HEK293 (cell line): Measurements from ENCODE around the gene LTBP1.

ENCODE experiments used
- CTCF ChIA-PET: fragments of 350-600 bp; formaldehyde crosslinking; extraction: SDS; loops from one replicate; lab custom pipeline; 2021; ENCODE audit warnings: antibody characterized with exemption; lab: Yijun Ruan, JAX
- POLR2A ChIA-PET: fragments of 300-600 bp; formaldehyde crosslinking; extraction: SDS; loops from one replicate; lab custom pipeline; 2020; ENCODE audit warnings: antibody characterized with exemption, inconsistent platforms; lab: Yijun Ruan, JAX
- H3K27ac ChIP-seq: fragments of 200-500 bp; sonication (Bioruptor generic); 2 replicates; pipeline ENCODE4 v1.5.1; 2014; ENCODE audit warnings: low read depth, low read length, control low read depth, inconsistent platforms; ENCODE audit errors: extremely low read depth
- H3K36me3 ChIP-seq, 2 experiments: fragments of 200-500 bp in 1 of 2; sonication (Bioruptor generic) in 1 of 2; 1 replicate in 1 of 2; 2 replicates in 1 of 2; pipeline ENCODE4 v1.5.1; 2014 to 2017; ENCODE audit warnings: inconsistent platforms in 2 of 2, low read length in 2 of 2; ENCODE audit not compliant: control insufficient read depth in 2 of 2, insufficient read depth in 1 of 2
- H3K4me1 ChIP-seq: fragments of 200-500 bp; sonication (Bioruptor generic); 2 replicates; pipeline ENCODE4 v1.5.1; 2014; ENCODE audit warnings: mild to moderate bottlenecking, low read length, inconsistent platforms; ENCODE audit not compliant: control insufficient read depth, insufficient read depth
- H3K4me3 ChIP-seq: 2 replicates; pipeline ENCODE4 v1.5.1; 2011; ENCODE audit warnings: low read depth, mild to moderate bottlenecking, control low read depth, low read length, moderate library complexity
- H3K9me3 ChIP-seq: fragments of 200-500 bp; sonication (Bioruptor generic); 2 replicates; pipeline ENCODE4 v1.5.1; 2014; ENCODE audit warnings: low read depth, low read length, inconsistent platforms; ENCODE audit not compliant: control insufficient read depth, insufficient read depth
- BCL6B ChIP-seq: fragments of 450-650 bp; formaldehyde crosslinking; IDR thresholded peaks from 2 replicates; pipeline ENCODE4 v1.5.1; 2017; ENCODE audit warnings: missing biosample characterization, missing genetic modification characterization
- GLI2 ChIP-seq: fragments of 450-650 bp; formaldehyde crosslinking; IDR thresholded peaks from 2 replicates; pipeline ENCODE4; 2017; ENCODE audit warnings: missing biosample characterization, missing genetic modification characterization, low read depth, borderline replicate concordance
- HIC1 ChIP-seq: fragments of 450-650 bp; formaldehyde crosslinking; IDR thresholded peaks from 2 replicates; pipeline ENCODE4 v1.5.1; 2016; ENCODE audit warnings: missing biosample characterization, missing genetic modification characterization
- PBX3 ChIP-seq: sonication (generic); formaldehyde crosslinking; IDR thresholded peaks from 2 replicates; pipeline ENCODE4 v1.8.1; 2022; ENCODE audit warnings: mild to moderate bottlenecking, moderate library complexity, missing genetic modification reagents
- PRDM2 ChIP-seq: fragments of 450-650 bp; formaldehyde crosslinking; IDR thresholded peaks from 2 replicates; pipeline ENCODE4 v1.5.1; 2016; ENCODE audit warnings: missing biosample characterization, missing genetic modification characterization, borderline replicate concordance
- RBAK ChIP-seq: fragments of 450-650 bp; formaldehyde crosslinking; IDR thresholded peaks from 2 replicates; pipeline ENCODE4 v1.5.1; 2016; ENCODE audit warnings: missing biosample characterization, missing genetic modification characterization
- SCRT1 ChIP-seq: fragments of 450-650 bp; formaldehyde crosslinking; IDR thresholded peaks from 2 replicates; pipeline ENCODE4 v1.5.1; 2016; ENCODE audit warnings: missing biosample characterization, missing genetic modification characterization, borderline replicate concordance
- YY1 ChIP-seq: fragments of 450-650 bp; formaldehyde crosslinking; IDR thresholded peaks from 2 replicates; pipeline ENCODE4 v1.5.1; 2018; ENCODE audit warnings: missing biosample characterization, missing genetic modification characterization
- ZFHX2 ChIP-seq: fragments of 450-650 bp; formaldehyde crosslinking; conservative IDR thresholded peaks from 2 replicates; pipeline ENCODE4 v1.5.1; 2016; ENCODE audit warnings: missing biosample characterization, missing genetic modification characterization
- ZNF10 ChIP-seq: fragments of 450-650 bp; formaldehyde crosslinking; IDR thresholded peaks from 2 replicates; pipeline ENCODE4 v1.5.1; 2017; ENCODE audit warnings: missing biosample characterization, missing genetic modification characterization
- ZNF16 ChIP-seq: fragments of 450-650 bp; formaldehyde crosslinking; IDR thresholded peaks from 2 replicates; pipeline ENCODE4 v1.5.1; 2016; ENCODE audit warnings: low read depth, missing biosample characterization, missing genetic modification characterization
- ZNF426 ChIP-seq: fragments of 450-650 bp; formaldehyde crosslinking; IDR thresholded peaks from 2 replicates; pipeline ENCODE4 v1.5.1; 2017; ENCODE audit warnings: missing biosample characterization, missing genetic modification characterization, mild to moderate bottlenecking, inconsistent platforms, moderate library complexity
- ZNF48 ChIP-seq: fragments of 450-650 bp; formaldehyde crosslinking; IDR thresholded peaks from 2 replicates; pipeline ENCODE4 v1.5.1; 2016; ENCODE audit warnings: missing biosample characterization, missing genetic modification characterization
- ZNF544 ChIP-seq: fragments of 450-650 bp; formaldehyde crosslinking; IDR thresholded peaks from 2 replicates; pipeline ENCODE4 v1.5.0; 2017; ENCODE audit warnings: missing biosample characterization, missing genetic modification characterization
- ZNF561 ChIP-seq: fragments of 450-650 bp; IDR thresholded peaks from 2 replicates; pipeline ENCODE4 v1.5.1; 2018; ENCODE audit warnings: missing biosample characterization, missing genetic modification characterization, borderline replicate concordance
- ZNF670 ChIP-seq: fragments of 450-650 bp; formaldehyde crosslinking; IDR thresholded peaks from 2 replicates; pipeline ENCODE4 v1.5.1; 2016; ENCODE audit warnings: missing biosample characterization, missing genetic modification characterization, low read depth
- ZNF707 ChIP-seq: fragments of 450-650 bp; formaldehyde crosslinking; IDR thresholded peaks from 2 replicates; pipeline ENCODE4 v1.5.1; 2016; ENCODE audit warnings: missing biosample characterization, missing genetic modification characterization
- ZNF768 ChIP-seq: fragments of 450-650 bp; formaldehyde crosslinking; IDR thresholded peaks from 2 replicates; pipeline ENCODE4 v1.5.1; 2018; ENCODE audit warnings: missing biosample characterization, mild to moderate bottlenecking, missing genetic modification characterization
- ZNF776 ChIP-seq: fragments of 450-650 bp; formaldehyde crosslinking; IDR thresholded peaks from 2 replicates; pipeline ENCODE4 v1.5.0; 2017; ENCODE audit warnings: missing biosample characterization, missing genetic modification characterization, borderline replicate concordance
- ZNF785 ChIP-seq: fragments of 450-650 bp; formaldehyde crosslinking; IDR thresholded peaks from 2 replicates; pipeline ENCODE4 v1.5.1; 2016; ENCODE audit warnings: missing biosample characterization, missing genetic modification characterization
- TF ChIP-seq, protein P1 (sequence below): fragments of 450-650 bp; formaldehyde crosslinking; IDR thresholded peaks from 2 replicates; pipeline ENCODE4 v1.5.1; 2016; ENCODE audit warnings: missing biosample characterization, missing genetic modification characterization

The LTBP1 gene

GRCh38 chr2:33437297-33437696 is 490.5 kb downstream of the LTBP1 start:
- ChIA-PET POLR2A (no interaction called here), CTCF (interaction anchor here (0.6 to 0.7 kb wide), 4 partner anchors 47 to 664 kb away, joined by 3 to 5 read pairs (median 3); no protein-coding TSS in a partner anchor)
- TF ChIP-seq YY1 (tag by site-specific recombination) (no peak), PBX3 (no peak), PRDM2 (no peak), ZNF670 (no peak), ZNF16 (tag by site-specific recombination) (no peak)
- TF ChIP-seq, all 188 proteins: peak for 0
- no peak overlapping the region for H3K27ac ChIP-seq
- H3K9me3 ChIP-seq, result no peaks in the 10 kb centered on the region
- H3K36me3 ChIP-seq, result no peaks in the 10 kb centered on the region
- no peaks in the 10 kb centered on the region for H3K4me1 ChIP-seq
- H3K4me3 ChIP-seq, result no peak overlapping the region

- Histone ChIP-seq H3K4me1 (no peaks in the 10 kb centered on the region), H3K36me3 (no peaks in the 10 kb centered on the region), H3K9me3 (no peaks in the 10 kb centered on the region), H3K27ac (no peak overlapping the region), H3K4me3 (no peak overlapping the region)
- POLR2A ChIA-PET, result interaction anchor here (0.6 kb wide), 1 partner anchor 904 kb away, joined by 6 read pairs; no protein-coding TSS in a partner anchor
- TF ChIP-seq ZNF426 (tag by site-specific recombination) (no peak), ZNF10 (tag by site-specific recombination) (no peak), RBAK (tag by site-specific recombination) (no peak), SCRT1 (tag by site-specific recombination) (no peak), ZNF707 (tag by site-specific recombination) (no peak), ZNF544 (tag by site-specific recombination) (no peak), ZNF785 (tag by site-specific recombination) (no peak), ZNF776 (tag by site-specific recombination) (no peak), GLI2 (tag by site-specific recombination) (no peak), ZNF561 (tag by site-specific recombination) (no peak), ZNF768 (tag by site-specific recombination) (no peak), ZNF48 (no peak), HIC1 (tag by site-specific recombination) (no peak), BCL6B (no peak), ZFHX2 (no peak)
- TF ChIP-seq, protein P1, sequence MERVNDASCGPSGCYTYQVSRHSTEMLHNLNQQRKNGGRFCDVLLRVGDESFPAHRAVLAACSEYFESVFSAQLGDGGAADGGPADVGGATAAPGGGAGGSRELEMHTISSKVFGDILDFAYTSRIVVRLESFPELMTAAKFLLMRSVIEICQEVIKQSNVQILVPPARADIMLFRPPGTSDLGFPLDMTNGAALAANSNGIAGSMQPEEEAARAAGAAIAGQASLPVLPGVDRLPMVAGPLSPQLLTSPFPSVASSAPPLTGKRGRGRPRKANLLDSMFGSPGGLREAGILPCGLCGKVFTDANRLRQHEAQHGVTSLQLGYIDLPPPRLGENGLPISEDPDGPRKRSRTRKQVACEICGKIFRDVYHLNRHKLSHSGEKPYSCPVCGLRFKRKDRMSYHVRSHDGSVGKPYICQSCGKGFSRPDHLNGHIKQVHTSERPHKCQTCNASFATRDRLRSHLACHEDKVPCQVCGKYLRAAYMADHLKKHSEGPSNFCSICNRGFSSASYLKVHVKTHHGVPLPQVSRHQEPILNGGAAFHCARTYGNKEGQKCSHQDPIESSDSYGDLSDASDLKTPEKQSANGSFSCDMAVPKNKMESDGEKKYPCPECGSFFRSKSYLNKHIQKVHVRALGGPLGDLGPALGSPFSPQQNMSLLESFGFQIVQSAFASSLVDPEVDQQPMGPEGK (tag by site-specific recombination), result no peak
- CTCF ChIA-PET, result interaction anchor here (0.6 to 0.7 kb wide), 3 partner anchors 48 to 665 kb away, joined by 3 to 5 read pairs (median 3); no protein-coding TSS in a partner anchor
These were observed 491.1 kb downstream of the LTBP1 start for GRCh38 chr2:33437815-33438214.
